Measurements from ENCODE around the gene LRRC23.

Gene LRRC23

GRCh38 chr12:6959058-6959804 lies 54.6 kb downstream of the LRRC23 start:
- DNase-seq = peak; percentile 59 to 72

DNA sequence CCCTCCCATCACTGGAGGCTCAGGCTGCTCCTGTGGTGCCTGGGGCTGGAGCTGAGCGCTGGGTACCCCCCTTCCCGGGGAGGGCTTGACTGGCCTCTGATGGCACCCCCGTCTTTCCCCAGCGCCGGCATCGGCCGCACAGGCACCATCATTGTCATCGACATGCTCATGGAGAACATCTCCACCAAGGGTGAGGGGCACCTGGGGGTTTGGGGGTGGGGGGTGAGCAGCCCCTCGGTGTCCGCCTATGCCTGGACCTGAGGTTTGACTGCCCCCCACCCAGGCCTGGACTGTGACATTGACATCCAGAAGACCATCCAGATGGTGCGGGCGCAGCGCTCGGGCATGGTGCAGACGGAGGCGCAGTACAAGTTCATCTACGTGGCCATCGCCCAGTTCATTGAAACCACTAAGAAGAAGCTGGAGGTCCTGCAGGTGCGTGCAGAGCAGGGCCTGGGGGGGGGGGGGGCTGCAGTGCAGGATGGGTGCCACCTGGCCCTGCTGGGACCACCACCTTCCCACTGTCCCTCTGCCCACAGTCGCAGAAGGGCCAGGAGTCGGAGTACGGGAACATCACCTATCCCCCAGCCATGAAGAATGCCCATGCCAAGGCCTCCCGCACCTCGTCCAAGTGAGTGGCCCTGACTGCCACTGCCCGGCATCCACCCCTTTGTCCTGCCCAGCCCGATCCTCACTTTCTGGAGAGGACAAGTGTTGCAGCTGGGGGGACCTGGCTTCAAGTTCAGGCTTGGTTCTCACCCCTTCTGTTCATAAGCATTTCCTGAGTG lies 55.4 kb downstream of the LRRC23 start:
- DNase-seq = no peak

DNA sequence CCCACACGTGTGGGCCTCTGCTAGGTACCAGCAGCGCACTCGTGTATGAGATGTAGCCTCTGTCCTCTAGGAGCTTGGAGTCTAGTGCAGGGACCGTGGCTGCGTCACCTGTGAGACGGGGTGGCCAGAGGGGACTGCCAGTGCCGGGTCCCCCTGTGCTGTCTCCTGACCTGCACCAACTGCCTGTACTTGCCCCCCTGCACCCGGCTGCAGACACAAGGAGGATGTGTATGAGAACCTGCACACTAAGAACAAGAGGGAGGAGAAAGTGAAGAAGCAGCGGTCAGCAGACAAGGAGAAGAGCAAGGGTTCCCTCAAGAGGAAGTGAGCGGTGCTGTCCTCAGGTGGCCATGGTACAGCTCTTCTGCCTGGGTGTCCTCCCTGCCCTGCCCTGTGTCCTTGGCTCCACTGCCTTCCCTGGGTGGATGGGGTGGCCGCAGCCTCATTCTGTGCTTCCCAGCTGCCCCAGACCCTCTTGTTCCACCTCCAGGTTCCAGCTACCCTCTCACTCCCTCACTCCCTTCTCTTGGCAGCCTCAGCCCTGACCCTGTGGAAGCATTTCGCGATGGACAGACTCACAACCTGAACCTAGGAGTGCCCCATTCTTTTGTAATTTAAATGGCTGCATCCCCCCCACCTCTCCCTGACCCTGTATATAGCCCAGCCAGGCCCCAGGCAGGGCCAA lies 56.1 kb downstream of the LRRC23 start:
- peak in 1 of 2 experiments; percentile 5 for DNase-seq

- no peak for DNase-seq
These were observed 56.7 kb downstream of the LRRC23 start for GRCh38 chr12:6961278-6961694.

DNA sequence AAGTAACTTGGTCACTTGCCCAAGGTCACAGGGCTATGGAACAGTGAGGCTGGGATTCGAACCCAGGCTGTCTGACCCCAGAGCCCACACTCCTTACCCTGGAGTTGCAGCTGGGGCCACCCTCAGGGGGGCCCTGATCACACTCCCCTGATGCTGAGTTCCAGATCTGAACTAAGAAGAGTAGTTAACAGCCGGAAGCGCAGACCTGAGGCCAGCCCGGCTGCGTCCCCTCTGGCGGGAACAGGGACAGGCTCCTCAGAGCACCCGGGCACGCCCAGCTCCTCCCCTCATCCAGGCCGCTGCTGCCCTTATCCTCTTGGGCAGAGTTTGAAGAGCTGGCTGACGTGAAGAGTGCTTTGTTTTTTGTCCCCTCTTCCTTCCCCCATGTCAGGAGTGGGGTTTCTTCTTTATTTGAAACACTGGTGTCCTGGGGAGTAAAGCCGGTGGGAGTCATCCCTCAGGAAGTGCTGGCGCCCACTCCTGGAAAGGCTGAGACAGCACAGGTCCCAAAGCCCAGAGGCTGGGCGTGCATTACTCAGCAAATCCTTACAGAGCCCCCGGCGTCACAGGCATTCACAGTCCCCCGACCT lies 57.2 kb downstream of the LRRC23 start:
- peak; percentile 49 to 56 for DNase-seq

DNA sequence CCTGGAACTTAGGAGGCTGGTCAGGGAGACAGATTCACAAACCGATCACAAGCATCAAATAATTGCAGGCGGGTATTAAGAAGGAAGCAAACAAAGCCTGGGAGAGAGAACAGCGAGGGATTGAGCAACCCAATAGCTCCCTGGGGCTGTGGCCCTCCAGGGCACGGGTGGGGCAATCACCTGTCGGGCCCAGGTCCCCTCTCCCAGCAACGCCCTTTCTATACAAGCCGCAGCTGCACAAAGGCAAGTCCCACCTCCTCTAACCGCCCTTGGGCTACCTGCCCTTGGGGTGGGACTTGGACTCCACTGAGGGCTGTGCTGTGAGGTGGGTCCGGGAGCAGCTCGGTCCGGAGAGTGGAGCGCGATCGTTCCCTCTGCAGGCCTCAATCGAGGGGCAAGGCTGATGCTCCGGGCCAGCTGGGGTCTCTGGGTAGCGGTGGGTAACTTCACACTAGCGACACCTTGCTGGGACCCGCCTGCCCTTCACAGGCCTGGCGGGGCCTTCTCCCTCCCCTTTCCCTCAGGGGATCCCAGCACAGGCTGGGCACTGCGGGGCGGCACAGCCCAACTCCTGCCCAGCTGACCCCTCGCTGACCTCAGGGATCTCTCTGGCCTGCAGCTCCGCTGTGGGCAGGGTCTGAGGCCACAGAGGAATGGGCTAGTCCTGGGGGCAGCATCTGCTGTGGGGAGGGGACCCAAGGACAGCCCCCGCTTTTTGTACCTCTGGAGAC lies 57.8 kb downstream of the LRRC23 start:
- DNase-seq = no peak

DNA sequence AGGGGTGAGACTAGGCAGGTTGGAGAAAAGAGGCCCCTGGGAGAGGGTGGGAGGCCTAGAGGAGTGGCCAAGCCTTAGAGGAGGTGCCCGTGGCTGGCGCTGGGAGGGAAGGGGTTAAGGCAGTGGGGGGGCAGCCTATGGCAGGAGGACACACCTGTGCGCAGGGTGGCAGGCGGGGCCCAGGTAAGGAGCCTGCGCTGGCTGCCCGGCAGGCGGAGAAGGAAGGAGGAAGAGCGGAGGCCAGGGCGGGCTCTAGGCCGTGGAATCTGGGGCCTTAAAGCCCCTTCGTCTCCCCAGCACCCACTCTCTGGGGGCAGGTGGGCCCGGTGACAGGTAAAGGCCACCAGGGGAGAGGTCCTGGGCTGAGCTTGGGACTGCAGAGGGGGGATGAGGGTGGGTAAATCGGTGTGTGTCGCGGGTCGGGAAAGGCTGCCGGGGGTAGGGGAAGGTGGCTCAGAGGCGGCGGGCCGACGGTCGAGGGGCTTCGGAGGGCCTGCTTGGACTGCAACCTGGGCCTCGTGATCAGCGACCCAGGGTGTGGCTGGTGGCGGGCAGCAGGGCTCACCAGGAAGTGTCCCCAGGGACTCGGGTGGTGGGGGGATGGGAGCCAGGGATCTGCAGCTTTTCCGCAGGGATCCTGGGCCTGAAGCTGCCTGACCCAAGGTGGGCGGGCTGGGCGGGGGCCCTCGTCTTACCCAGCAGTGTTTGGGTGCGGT lies 58.6 kb downstream of the LRRC23 start:
- no peak for DNase-seq
